Measurements from ENCODE around the gene SYNJ2. TPM values are rescaled to one million over a fixed set of nuclear protein-coding genes. Genes with fewer than 3 reads are reported as not detected.

Gene SYNJ2
- total RNA-seq, 1 experiment from 2014 or later: 24.5 TPM

GRCh38 chr6:158011980-158012566, 30.4 kb downstream of the SYNJ2 start:
- H3K27ac Mint-ChIP-seq: peak overlapping the region in 1 of 3 experiments; percentile 31; a peak in 1 of 7 replicates
- Histone ChIP-seq H3K4ac (ENCODE audit: low read depth, low read length) (no peak overlapping the region), H3K79me1 (ENCODE audit: insufficient read depth, low read depth, low read length, poor library complexity, severe bottlenecking) (no peaks in the 10 kb centered on the region), H3K27me3 (ENCODE audit: insufficient read depth, low read length) (no peaks in the 10 kb centered on the region), H3K23me2 (ENCODE audit: insufficient read length, low read depth, low read length, poor library complexity, severe bottlenecking) (no peaks in the 10 kb centered on the region), H4K20me1 (ENCODE audit: control insufficient read depth, insufficient read depth, insufficient read length) (no peaks in the 10 kb centered on the region), H3K18ac (ENCODE audit: insufficient read length, low read depth, low read length) (no peak overlapping the region), H4K5ac (ENCODE audit: insufficient read length, low read depth, low read length) (no peak overlapping the region), H3T11ph (ENCODE audit: low read length) (no peak overlapping the region), H2BK15ac (ENCODE audit: low read depth, low read length) (no peak overlapping the region), H2BK20ac (ENCODE audit: low read depth, low read length, poor library complexity, severe bottlenecking) (no peak overlapping the region), H2BK12ac (ENCODE audit: insufficient read length, low read depth, low read length) (no peak overlapping the region), H3K79me2 (ENCODE audit: insufficient read depth, low read length) (no peaks in the 10 kb centered on the region), H2AFZ (ENCODE audit: low read length) (no peak overlapping the region), H4K8ac (replicated peaks; ENCODE audit: insufficient read length, low read depth, low read length) (no peak overlapping the region), H3K4me2 (ENCODE audit: insufficient read depth, insufficient read length, low read length) (no peak overlapping the region), H3K9me3 (ENCODE audit: control insufficient read depth, low read depth, low read length) (no peaks in the 10 kb centered on the region), H2BK120ac (ENCODE audit: low read depth, low read length, poor library complexity, severe bottlenecking) (no peak overlapping the region), H3K23ac (ENCODE audit: insufficient read length, low read depth, low read length) (no peak overlapping the region), H3K9ac (ENCODE audit: extremely low read depth, insufficient read length, low read length) (no peak overlapping the region), H2BK5ac (ENCODE audit: insufficient read length, low read length) (no peak overlapping the region), H4K91ac (ENCODE audit: insufficient read length, low read depth, low read length) (no peak overlapping the region), H3K14ac (ENCODE audit: insufficient read depth, low read length) (no peak overlapping the region; the same call in 1 of the 2 replicates), H3K4me1 (ENCODE audit: insufficient read depth, low read length) (0 out of 2 replicates have a peak, but pooled peaks cover 5% of the 10 kb centered on the region), H3K56ac (ENCODE audit: insufficient read length, low read depth, low read length) (no peak overlapping the region), H3K27ac (ENCODE audit: insufficient read length, low read depth, low read length) (no peak overlapping the region), H2AK5ac (ENCODE audit: insufficient read length, low read length) (no peak overlapping the region)
- H3K36me3 Mint-ChIP-seq (ENCODE audit: insufficient read depth in 1 of 3, low read depth in 3 of 3): peaks cover 14 to 25% (median 15%) of the 10 kb centered on the region in 3 experiments
- no CpG with 5 or more reads among the region's 7 CpGs for WGBS (ENCODE audit: extremely low coverage, insufficient read length, low lambda C conversion rate)
- no peak overlapping the region for H3K4me3 Mint-ChIP-seq
- H3K9me3 Mint-ChIP-seq: peaks cover 0 to 3% of the 10 kb centered on the region in 2 experiments; a peak in 2 of 5 replicates
- no peak for TF ChIP-seq CTCF (conservative IDR thresholded peaks at IDR 0.05)
- DNase-seq: no peak
- peaks cover 12 to 20% of the 10 kb centered on the region in 2 experiments for H3K4me1 Mint-ChIP-seq
- H3K27me3 Mint-ChIP-seq (ENCODE audit: low read depth): no peaks in the 10 kb centered on the region
